ENCODE measurements around the gene FAM131C.
"Not testable (repeated sequence)": the region's sequence is repeated elsewhere in the genome, so short reads cannot be mapped to it uniquely, and the experiment has no call there.

FAM131C gene

GRCh38 chr1:16028237-16029002 is 45.0 kb downstream of the FAM131C start:
- no peak for DNase-seq (ENCODE audit: low read depth)
- no peak for TF ChIP-seq CTCF (IDR thresholded peaks at IDR 0.05; ENCODE audit: insufficient read depth, low read depth, low read length, missing control alignments)
- no peak overlapping the region for H3K4me3 ChIP-seq (ENCODE audit: low read length)

- TF ChIP-seq CTCF (IDR thresholded peaks at IDR 0.05; ENCODE audit: insufficient read depth, low read depth, low read length, missing control alignments), result no peak
- DNase-seq (ENCODE audit: low read depth), result no peak
- no peak overlapping the region for H3K4me3 ChIP-seq (ENCODE audit: low read length)
Measured at GRCh38 chr1:16026723-16027484, 46.5 kb downstream of the FAM131C start.

GRCh38 chr1:16026302-16026701 is 47.1 kb downstream of the FAM131C start:
- DNase-seq (ENCODE audit: low read depth); H3K4me3 ChIP-seq (ENCODE audit: low read length): not testable (repeated sequence)

GRCh38 chr1:16023050-16023653 is 50.3 kb downstream of the FAM131C start:
- TF ChIP-seq CTCF (IDR thresholded peaks at IDR 0.05; ENCODE audit: insufficient read depth, low read depth, low read length, missing control alignments), result no peak
- H3K4me3 ChIP-seq (ENCODE audit: low read length), result no peak overlapping the region
- DNase-seq (ENCODE audit: low read depth), result no peak

GRCh38 chr1:16022393-16022792 is 51.1 kb downstream of the FAM131C start:
- no peak overlapping the region for H3K4me3 ChIP-seq (ENCODE audit: low read length)
- no peak for DNase-seq (ENCODE audit: low read depth)
- no peak for TF ChIP-seq CTCF (IDR thresholded peaks at IDR 0.05; ENCODE audit: insufficient read depth, low read depth, low read length, missing control alignments)

- H3K4me3 ChIP-seq (ENCODE audit: low read length), result no peak within 1 kb of the TSS
- DNase-seq (ENCODE audit: low read depth), result no peak
- TF ChIP-seq CTCF (IDR thresholded peaks at IDR 0.05; ENCODE audit: insufficient read depth, low read depth, low read length, missing control alignments), result no peak
Measured at GRCh38 chr1:16021681-16022080, 51.8 kb downstream of the FAM131C start, which contains the start of gene CLCNKA. Gene CLCNKA (plus strand): TSS chr1:16022036. CDS start chr1:16022620, 584 bp downstream.

GRCh38 chr1:16020878-16021277 is 52.6 kb downstream of the FAM131C start:
- not testable (repeated sequence) for H3K4me3 ChIP-seq (ENCODE audit: low read length); DNase-seq (ENCODE audit: low read depth)
